Activated naive CD8-positive, alpha-beta T cell treated with anti-CD3 and anti-CD28 coated beads, Interleukin-2, amount 10 ng/mL, durations not matched to agents 7 days and 5 days (primary cell): ENCODE results near the gene ABCA5. TPM values are rescaled to one million over a fixed set of nuclear protein-coding genes. Genes with fewer than 3 reads are reported as not detected.
A peak's percentile ranks its signal among the peaks of the same experiment; 100 is the strongest.

Source experiments
- ATAC-seq: fragments of 150-1000 bp; cut with Tn5 transposase; one replicate; pipeline ENCODE4 v1.10.0; 2021; ENCODE audit warnings: low read depth, moderate library complexity
- POLR2A ChIA-PET: fragments of 350-600 bp; sonication (Branson Sonifier 250); formaldehyde crosslinking; loops from one replicate; lab custom pipeline; 2021; ENCODE audit warnings: antibody characterized with exemption; lab: Charles Lee
- DNase-seq: peaks from one replicate; pipeline ENCODE4 v3.0.0; 2021
- H3K27ac Mint-ChIP-seq: one replicate; pipeline ENCODE4 v1.8.0; 2022; ENCODE audit warnings: mild to moderate bottlenecking, mixed read lengths
- H3K27me3 Mint-ChIP-seq: one replicate; pipeline ENCODE4 v1.8.0; 2022; ENCODE audit warnings: mild to moderate bottlenecking, moderate library complexity, mixed read lengths
- H3K36me3 Mint-ChIP-seq: one replicate; pipeline ENCODE4 v1.8.0; 2021; ENCODE audit warnings: mild to moderate bottlenecking, mixed read lengths
- H3K4me1 Mint-ChIP-seq: one replicate; pipeline ENCODE4 v1.8.0; 2021; ENCODE audit warnings: mixed read lengths
- H3K4me3 Mint-ChIP-seq: one replicate; pipeline ENCODE4 v1.8.0; 2022; ENCODE audit warnings: mild to moderate bottlenecking, moderate library complexity, mixed read lengths
- H3K9me3 Mint-ChIP-seq: one replicate; pipeline ENCODE4 v1.8.0; 2021; ENCODE audit warnings: mixed read lengths
- total RNA-seq, 2 experiments: library from RNA; stranded (reverse); gene quantifications; one replicate each; pipeline ENCODE4 v1.2.3, GENCODE V29; 2021

The ABCA5 gene
- total RNA-seq, 2 experiments from 2014 or later: 22.6 to 26.7 TPM

DNA sequence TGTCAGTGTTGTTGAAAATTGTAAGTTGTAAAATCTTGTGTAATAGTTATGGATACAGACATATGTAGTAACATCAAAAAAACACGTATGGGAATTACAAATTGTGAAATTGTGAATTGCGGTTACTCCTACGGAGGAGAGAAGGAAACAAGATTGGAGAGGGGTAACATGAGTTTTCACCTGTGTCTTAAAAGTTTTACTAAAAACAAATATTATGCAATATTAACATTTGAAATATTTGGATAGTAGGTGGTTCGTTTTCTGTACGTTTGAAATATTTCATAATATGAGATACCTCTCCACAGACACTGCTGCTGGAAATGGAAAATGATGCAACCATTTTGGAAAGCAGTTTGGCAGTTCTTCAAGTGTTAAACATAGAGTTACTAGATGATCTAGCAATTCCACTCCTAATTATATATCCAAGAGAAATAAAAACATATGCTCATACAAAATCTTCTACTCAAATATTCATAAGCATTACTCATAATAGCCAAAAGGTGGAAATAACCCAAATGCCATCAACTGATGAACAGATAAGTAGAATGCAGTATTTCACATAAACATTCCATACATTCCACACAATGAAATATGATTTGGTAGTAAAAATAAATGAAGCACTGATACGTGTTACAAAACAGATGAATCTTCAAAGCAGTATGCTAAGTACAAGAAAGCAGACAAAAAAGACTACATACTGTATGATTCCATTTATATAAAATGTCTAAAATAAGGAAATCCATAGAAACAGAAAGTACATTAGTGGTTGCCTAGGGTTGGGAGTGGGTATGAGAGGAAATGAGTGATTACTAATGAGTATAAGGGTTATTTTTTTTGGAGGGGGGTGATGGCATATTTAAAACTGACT, 57.6 kb downstream of the ABCA5 start:
- H3K36me3 Mint-ChIP-seq: no peaks in the 10 kb centered on the region
- no peak overlapping the region for H3K4me3 Mint-ChIP-seq
- DNase-seq: no peak
- POLR2A ChIA-PET: no interaction called here
- no peaks in the 10 kb centered on the region for H3K9me3 Mint-ChIP-seq
- ATAC-seq: no peak
- H3K27me3 Mint-ChIP-seq: no peaks in the 10 kb centered on the region
- H3K27ac Mint-ChIP-seq: no peak overlapping the region
- H3K4me1 Mint-ChIP-seq: peaks cover 2% of the 10 kb centered on the region

DNA sequence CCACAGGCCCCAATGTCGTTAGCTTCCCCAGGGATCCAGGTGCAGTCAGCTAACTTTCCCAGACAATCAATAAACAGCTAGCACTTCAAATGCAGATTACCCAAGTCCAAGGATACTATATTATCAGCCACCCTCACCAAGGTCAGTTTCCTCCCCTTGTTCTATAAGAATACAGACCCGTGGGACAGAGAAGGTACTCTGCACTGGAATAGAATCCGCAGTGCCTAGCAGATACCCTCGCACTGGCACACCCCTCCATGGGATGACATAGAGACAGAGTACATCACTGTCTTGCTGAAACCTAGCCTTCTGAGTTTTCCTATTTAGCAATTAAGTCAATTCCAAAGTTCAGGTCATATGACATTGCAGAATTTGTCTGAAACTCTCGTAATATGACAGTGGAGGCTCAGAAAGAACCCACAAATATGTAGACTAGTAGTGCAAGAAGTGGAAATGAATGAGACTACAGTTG, 58.4 kb downstream of the ABCA5 start:
- H3K27me3 Mint-ChIP-seq: no peaks in the 10 kb centered on the region
- POLR2A ChIA-PET: no interaction called here
- peaks cover 4% of the 10 kb centered on the region for H3K36me3 Mint-ChIP-seq
- peaks cover 2% of the 10 kb centered on the region for H3K4me1 Mint-ChIP-seq
- no peak overlapping the region for H3K27ac Mint-ChIP-seq
- DNase-seq (no peak), ATAC-seq (no peak)
- H3K9me3 Mint-ChIP-seq: no peaks in the 10 kb centered on the region
- no peak overlapping the region for H3K4me3 Mint-ChIP-seq

DNA sequence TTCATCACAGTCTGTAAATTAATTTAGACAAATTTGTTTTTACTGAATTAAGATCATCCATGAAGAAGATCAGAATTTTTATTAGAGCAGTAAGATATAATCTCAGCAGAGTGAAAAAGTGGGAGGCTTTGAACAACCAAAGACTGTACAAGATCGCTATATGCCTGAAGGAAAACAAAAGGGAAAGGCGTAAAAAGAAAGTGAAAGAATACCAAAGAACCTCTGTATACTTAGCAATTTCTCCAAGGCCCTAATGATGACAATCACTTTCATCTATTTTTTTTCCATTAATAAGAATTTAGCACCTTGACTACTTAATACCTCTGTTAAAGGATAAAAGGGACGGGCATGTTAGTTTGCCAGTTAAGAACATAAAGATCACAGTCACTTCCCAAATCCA, 59.7 kb downstream of the ABCA5 start:
- no peak overlapping the region for H3K27ac Mint-ChIP-seq
- H3K36me3 Mint-ChIP-seq: peaks cover 4% of the 10 kb centered on the region
- POLR2A ChIA-PET: no interaction called here
- peaks cover 2% of the 10 kb centered on the region for H3K4me1 Mint-ChIP-seq
- no peak for DNase-seq
- no peaks in the 10 kb centered on the region for H3K27me3 Mint-ChIP-seq
- H3K4me3 Mint-ChIP-seq: no peak overlapping the region
- no peaks in the 10 kb centered on the region for H3K9me3 Mint-ChIP-seq
- ATAC-seq: no peak

DNA sequence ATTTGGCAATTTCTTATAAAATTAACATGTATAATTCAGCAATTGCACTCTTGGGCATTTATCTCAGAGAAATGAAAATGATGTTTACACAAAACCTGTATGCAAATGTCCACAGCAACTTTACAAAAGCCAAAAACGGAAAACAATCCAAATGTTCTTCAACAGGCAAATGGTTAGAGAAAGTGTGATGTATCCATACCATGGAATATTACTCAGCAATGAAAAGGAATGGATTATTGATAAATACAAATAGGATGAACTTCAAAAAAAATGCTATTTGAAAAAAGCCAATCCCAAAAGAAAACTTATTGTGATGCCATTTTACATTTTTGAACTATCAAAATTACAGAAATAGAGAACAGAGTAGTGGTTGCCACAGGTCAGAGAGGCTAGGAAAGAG, 61.1 kb downstream of the ABCA5 start:
- H3K36me3 Mint-ChIP-seq: peaks cover 4% of the 10 kb centered on the region
- peaks cover 2% of the 10 kb centered on the region for H3K4me1 Mint-ChIP-seq
- ATAC-seq (no peak), DNase-seq (no peak)
- no peak overlapping the region for H3K4me3 Mint-ChIP-seq
- no peaks in the 10 kb centered on the region for H3K27me3 Mint-ChIP-seq
- H3K9me3 Mint-ChIP-seq: no peaks in the 10 kb centered on the region
- no peak overlapping the region for H3K27ac Mint-ChIP-seq
- POLR2A ChIA-PET: no interaction called here

DNA sequence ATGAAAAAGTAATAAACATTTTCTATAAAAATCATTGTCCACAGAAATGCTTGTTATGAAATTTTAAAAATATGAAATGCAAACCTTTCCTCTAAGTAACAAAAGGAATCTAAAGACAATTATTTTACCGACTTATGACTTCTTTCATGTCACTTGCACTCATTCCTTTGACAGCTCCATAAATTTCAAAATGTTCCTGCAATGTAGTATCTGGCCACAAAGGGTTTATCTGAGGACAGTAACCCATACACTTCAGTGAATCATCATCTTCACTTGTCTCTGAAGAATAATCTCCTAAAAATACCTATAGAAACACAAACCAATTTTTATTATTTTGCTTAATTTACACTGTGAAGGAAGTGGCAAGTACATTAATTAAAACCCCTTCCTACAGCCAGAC, 72.7 kb downstream of the ABCA5 start:
- H3K27ac Mint-ChIP-seq: no peak overlapping the region
- H3K9me3 Mint-ChIP-seq: no peaks in the 10 kb centered on the region
- ATAC-seq (no peak), DNase-seq (no peak)
- no peaks in the 10 kb centered on the region for H3K27me3 Mint-ChIP-seq
- peaks cover 1% of the 10 kb centered on the region for H3K36me3 Mint-ChIP-seq
- no peak overlapping the region for H3K4me3 Mint-ChIP-seq
- POLR2A ChIA-PET: no interaction called here
- H3K4me1 Mint-ChIP-seq: no peaks in the 10 kb centered on the region

DNA sequence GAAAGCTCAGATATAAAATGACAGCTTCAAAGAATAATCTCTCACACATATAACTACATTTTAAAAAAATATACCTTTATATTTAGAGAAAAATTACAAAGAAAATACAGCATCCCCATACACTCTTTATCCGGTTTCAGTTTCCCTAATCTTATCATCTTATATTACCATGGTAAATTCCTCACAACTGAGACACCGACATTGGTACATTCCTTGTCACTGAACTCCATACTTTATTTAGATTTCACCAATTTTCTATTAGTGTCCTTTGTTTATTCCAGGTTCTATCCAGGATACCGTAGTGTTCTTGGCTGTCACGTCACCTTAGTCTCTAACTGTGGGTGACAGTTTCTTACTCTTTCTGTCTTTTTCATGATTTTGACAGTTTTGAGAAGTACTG, 76.3 kb downstream of the ABCA5 start:
- no peaks in the 10 kb centered on the region for H3K9me3 Mint-ChIP-seq
- no peak overlapping the region for H3K27ac Mint-ChIP-seq
- H3K4me1 Mint-ChIP-seq: no peaks in the 10 kb centered on the region
- no peak for ATAC-seq
- H3K27me3 Mint-ChIP-seq: no peaks in the 10 kb centered on the region
- DNase-seq: no peak
- no peaks in the 10 kb centered on the region for H3K36me3 Mint-ChIP-seq
- POLR2A ChIA-PET: no interaction called here
- no peak overlapping the region for H3K4me3 Mint-ChIP-seq

DNA sequence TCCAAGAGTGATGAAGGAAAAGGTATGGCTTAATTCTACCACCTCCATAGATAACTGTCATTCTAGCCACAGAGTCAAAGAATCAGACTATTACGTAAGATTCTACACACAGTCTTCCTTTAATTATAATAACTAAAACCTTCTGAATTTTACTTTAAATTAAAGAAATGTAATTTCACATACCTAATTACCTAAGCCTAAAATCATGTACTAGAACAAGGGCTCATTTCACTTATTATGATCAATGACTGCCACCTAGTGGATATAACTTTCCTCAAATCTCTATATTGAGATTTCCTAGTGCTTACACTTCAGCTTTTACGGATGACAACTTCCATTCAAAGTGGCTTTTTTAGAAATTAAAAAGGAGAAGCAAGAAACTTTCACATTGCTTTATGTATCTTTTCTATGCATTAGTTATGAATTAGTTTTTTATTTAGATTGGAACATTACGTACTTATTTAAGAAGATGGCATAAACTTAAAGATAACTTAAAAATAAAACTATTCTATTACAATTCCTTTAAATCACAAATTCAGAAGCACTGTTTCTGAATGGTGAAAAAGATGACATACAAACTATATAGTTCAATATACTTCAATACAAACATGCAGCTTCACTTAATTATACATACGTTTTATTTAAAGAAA, 80.1 kb downstream of the ABCA5 start:
- POLR2A ChIA-PET: no interaction called here
- Mint-ChIP-seq H3K9me3 (no peaks in the 10 kb centered on the region), H3K27ac (no peak overlapping the region), H3K36me3 (no peaks in the 10 kb centered on the region), H3K27me3 (no peaks in the 10 kb centered on the region), H3K4me3 (no peak overlapping the region), H3K4me1 (no peaks in the 10 kb centered on the region)
- ATAC-seq (no peak), DNase-seq (no peak)

DNA sequence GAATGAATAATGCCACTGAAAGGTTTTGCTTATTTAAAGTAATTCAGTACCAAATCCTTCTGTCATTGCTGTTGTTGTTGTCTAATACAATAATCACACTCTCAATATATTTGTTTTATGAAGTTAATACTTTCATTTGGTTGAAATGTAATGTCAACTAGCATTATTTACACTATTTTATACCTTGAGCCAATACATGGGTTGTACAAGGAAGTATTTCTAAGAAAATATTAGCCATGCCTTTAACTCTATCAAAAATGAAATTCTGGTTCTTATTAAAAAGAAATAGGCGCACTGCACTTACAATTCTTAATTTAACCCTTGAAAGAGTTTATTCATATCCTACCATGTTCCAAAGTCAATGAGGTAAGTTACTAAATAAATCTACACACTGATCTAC, 80.7 kb downstream of the ABCA5 start:
- Mint-ChIP-seq H3K27ac (no peak overlapping the region), H3K4me3 (no peak overlapping the region), H3K27me3 (no peaks in the 10 kb centered on the region), H3K4me1 (no peaks in the 10 kb centered on the region), H3K36me3 (no peaks in the 10 kb centered on the region), H3K9me3 (no peaks in the 10 kb centered on the region)
- DNase-seq: no peak
- ATAC-seq: no peak
- POLR2A ChIA-PET: no interaction called here

DNA sequence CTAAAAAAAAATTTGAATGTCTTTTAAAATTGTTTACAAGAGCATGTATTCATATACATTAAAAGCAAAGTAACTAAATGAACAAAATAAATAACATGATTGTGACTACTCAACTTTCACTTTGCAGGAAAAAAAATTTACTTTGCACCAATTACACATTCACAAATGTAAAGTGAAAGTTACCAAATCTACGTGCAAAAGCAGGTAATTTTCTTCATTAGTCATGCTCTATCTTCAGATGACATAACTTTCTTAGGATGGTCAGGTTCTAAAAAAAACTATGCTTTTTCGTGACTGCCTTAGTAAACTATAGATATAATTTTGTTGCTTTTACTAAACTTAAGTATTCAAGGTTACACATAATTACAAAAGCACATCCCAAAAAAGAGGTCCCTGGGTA, 81.3 kb downstream of the ABCA5 start:
- Mint-ChIP-seq H3K4me3 (no peak overlapping the region), H3K27me3 (no peaks in the 10 kb centered on the region), H3K4me1 (no peaks in the 10 kb centered on the region), H3K36me3 (no peaks in the 10 kb centered on the region), H3K27ac (no peak overlapping the region), H3K9me3 (no peaks in the 10 kb centered on the region)
- POLR2A ChIA-PET: no interaction called here
- ATAC-seq: no peak
- DNase-seq: no peak

DNA sequence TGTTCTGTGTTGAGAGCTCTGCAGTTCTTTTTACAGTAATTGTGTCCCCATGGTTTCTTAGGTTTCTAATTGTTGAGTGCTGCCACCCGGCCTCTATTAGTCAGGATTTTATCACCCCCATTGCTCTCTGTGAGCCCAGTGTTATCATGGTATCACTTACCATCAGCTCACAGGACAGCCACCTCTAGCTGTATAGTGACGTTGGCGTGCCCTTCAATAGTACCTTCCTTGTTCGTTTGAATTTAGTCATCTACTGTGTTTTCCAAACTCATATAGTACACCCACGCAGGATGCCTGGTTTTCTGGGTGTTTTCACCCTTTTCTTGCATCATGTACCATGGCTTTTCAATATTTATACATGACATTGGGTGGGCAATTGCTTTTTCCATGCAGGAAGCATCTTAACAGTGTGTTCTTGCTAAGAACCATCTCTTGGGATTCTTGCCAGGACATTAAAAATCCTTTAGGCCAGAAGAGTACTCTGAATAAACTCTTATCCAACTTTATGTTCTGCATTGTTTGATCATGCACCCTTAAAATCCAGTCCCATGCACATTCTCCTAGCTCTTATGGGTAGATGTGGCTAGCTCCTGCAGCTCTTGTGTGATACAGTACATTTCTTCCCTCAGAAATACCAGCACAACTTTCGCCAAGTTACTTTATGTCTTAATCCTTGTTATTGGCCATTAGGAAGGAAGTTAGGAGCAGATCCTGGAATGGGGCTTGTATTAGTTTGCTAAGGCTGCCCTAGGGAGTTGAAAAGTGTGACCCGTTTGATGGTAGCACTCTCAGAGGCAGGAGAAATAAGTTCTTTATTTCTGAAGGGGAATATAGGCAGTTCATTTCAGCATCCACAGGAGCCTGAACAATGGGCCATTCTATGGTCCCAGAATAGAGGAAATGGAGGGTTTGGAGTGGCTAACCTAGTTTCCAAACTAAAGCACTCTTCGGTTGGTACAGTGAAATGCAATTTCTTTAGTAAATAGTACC, 87.0 kb downstream of the ABCA5 start:
- no peaks in the 10 kb centered on the region for H3K36me3 Mint-ChIP-seq
- H3K4me3 Mint-ChIP-seq: no peak overlapping the region
- POLR2A ChIA-PET: no interaction called here
- no peaks in the 10 kb centered on the region for H3K4me1 Mint-ChIP-seq
- no peak for ATAC-seq
- H3K27me3 Mint-ChIP-seq: no peaks in the 10 kb centered on the region
- H3K9me3 Mint-ChIP-seq: no peaks in the 10 kb centered on the region
- no peak for DNase-seq
- no peak overlapping the region for H3K27ac Mint-ChIP-seq

DNA sequence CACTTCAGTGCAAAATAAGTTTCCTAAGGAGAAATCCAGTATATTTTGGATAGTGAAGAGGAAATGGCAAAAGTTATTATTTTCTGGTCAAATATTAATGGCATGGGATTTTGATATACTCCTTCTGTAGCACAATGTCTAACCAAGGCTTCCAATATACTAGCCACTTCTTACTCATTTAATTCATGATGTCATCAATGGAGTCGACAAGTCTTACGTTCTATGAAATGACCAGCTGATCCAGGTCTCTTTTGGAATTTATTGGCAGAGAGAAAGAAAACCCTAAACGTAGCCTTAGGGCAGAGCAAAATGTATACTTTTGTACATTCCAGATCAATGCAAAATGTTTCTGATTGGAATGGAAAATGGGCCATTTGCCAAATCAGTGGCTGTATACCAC, 90.0 kb downstream of the ABCA5 start:
- Mint-ChIP-seq H3K36me3 (no peaks in the 10 kb centered on the region), H3K9me3 (peaks cover 1% of the 10 kb centered on the region)
- ATAC-seq: no peak

DNA sequence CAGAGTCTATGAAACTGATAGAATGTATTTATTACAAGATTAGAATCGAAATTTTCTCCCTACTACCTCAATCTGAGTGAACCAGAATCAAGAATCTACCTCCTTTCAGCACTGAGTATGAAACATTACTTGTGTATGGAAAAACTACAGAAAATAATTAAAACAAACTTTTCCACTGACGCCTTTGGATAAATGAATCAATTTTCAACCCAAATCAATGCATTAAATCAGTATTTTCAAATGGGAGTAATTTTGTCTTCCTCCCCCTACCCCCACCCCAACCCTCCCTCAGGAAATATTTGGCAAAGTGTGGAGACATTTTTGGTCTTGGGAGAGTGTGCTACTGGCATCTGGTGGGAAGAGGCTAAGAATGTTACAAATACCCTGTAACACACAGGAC, 90.5 kb downstream of the ABCA5 start:
- no peaks in the 10 kb centered on the region for H3K4me1 Mint-ChIP-seq
- POLR2A ChIA-PET: no interaction called here

More for the DNA sequence above, 90.0 kb downstream of the ABCA5 start:
- Mint-ChIP-seq H3K4me1 (no peaks in the 10 kb centered on the region), H3K27ac (no peak overlapping the region), H3K27me3 (peaks cover 5% of the 10 kb centered on the region), H3K4me3 (no peak overlapping the region)
- POLR2A ChIA-PET: no interaction called here
- DNase-seq: no peak

DNA sequence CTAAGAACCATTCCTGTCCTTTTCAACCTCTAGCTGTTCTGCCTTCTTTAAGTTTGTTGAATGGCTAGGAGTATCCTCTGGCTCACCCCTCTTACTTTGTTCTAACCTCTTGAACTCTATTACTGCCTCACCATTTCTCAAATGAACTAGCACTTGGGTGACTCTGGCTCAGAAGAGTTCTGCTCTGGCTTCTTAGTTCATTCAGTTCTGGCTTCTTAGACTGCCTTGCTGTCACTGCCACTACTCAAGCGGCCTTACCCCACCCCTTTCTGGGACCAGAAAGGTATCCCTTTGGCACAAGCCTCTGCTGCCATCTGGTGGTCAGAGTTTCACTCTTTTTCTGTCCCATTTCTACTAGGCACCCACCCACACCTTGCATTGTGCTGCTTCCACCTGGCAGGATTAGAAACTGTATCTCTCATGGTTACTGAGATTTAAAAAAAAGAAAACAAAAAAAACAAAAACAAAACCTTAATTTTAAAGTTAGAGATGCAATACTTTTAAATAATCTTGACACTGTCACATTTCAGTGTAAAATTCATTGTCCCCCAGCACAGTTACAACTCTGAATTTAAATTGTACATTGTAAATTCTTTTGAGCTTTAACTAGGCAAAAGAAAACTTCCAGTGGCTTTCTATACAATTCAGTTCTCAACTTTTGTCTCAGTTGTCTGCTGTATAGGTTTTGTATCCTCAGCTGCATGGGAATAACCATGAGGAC, 91.4 kb downstream of the ABCA5 start:
- H3K27me3 Mint-ChIP-seq: peaks cover 5% of the 10 kb centered on the region
- ATAC-seq (peak; percentile 78), DNase-seq (peak; percentile 45)
- H3K4me3 Mint-ChIP-seq: no peak overlapping the region
- H3K4me1 Mint-ChIP-seq: no peaks in the 10 kb centered on the region
- no peaks in the 10 kb centered on the region for H3K36me3 Mint-ChIP-seq
- POLR2A ChIA-PET: no interaction called here
- peaks cover 1% of the 10 kb centered on the region for H3K9me3 Mint-ChIP-seq
- H3K27ac Mint-ChIP-seq: no peak overlapping the region

More for the DNA sequence above, 90.5 kb downstream of the ABCA5 start:
- Mint-ChIP-seq H3K27me3 (peaks cover 5% of the 10 kb centered on the region), H3K9me3 (peaks cover 1% of the 10 kb centered on the region), H3K4me3 (no peak overlapping the region), H3K27ac (no peak overlapping the region), H3K36me3 (no peaks in the 10 kb centered on the region)
- DNase-seq: no peak
- no peak for ATAC-seq
